Neural cell (in vitro differentiated cells): ENCODE measurements around the gene BCL3. TPM values are rescaled to one million over a fixed set of nuclear protein-coding genes. Genes with fewer than 3 reads are reported as not detected.

ENCODE experiments used
- H2AFZ ChIP-seq: fragments of 200-600, 300-800 bp; sonication (generic), shearing (Covaris generic); 2 replicates; pipeline ENCODE4 v1.6.0; 2014; ENCODE audit warnings: low read depth, mild to moderate bottlenecking, antibody characterized with exemption, low read length, moderate library complexity
- H3F3A ChIP-seq: fragments of 200-600 bp; shearing (Covaris generic); 2 replicates; pipeline ENCODE4 v1.6.1; 2016; ENCODE audit warnings: mild to moderate bottlenecking, moderate library complexity, mixed read lengths, antibody characterized with exemption, low read length; ENCODE audit not compliant: insufficient read depth, poor library complexity, severe bottlenecking
- H3K27ac ChIP-seq: fragments of 200-600, 300-800 bp; sonication (generic), shearing (Covaris generic); 2 replicates; pipeline ENCODE4 v1.5.1; 2014; ENCODE audit warnings: mild to moderate bottlenecking, low read length, moderate library complexity
- H3K27me3 ChIP-seq: fragments of 300-800, 200-600 bp; sonication (generic), shearing (Covaris generic); 2 replicates; pipeline ENCODE4 v1.6.0; 2014; ENCODE audit warnings: mild to moderate bottlenecking, low read depth, low read length, moderate library complexity; ENCODE audit not compliant: insufficient read depth
- H3K36me3 ChIP-seq: fragments of 300-800, 200-600 bp; sonication (generic), shearing (Covaris generic); 2 replicates; pipeline ENCODE4 v1.5.1; 2014; ENCODE audit warnings: mild to moderate bottlenecking, antibody characterized with exemption, low read length, moderate library complexity; ENCODE audit not compliant: insufficient read depth
- H3K4me2 ChIP-seq: fragments of 300-800, 200-600 bp; sonication (generic), shearing (Covaris generic); 2 replicates; pipeline ENCODE4 v1.6.0; 2014; ENCODE audit warnings: mild to moderate bottlenecking, low read length
- H3K4me3 ChIP-seq: fragments of 300-800, 200-600 bp; sonication (generic), shearing (Covaris generic); 2 replicates; pipeline ENCODE4 v1.5.1; 2014; ENCODE audit warnings: mild to moderate bottlenecking, low read length, moderate library complexity
- H3K79me2 ChIP-seq: fragments of 200-600 bp; shearing (Covaris generic); replicated peaks from 2 replicates; pipeline ENCODE4 v1.6.0; 2014; ENCODE audit warnings: mild to moderate bottlenecking, low read length, moderate library complexity; ENCODE audit not compliant: insufficient read depth
- H3K9ac ChIP-seq: fragments of 300-800, 200-600 bp; sonication (generic), shearing (Covaris generic); 2 replicates; pipeline ENCODE4 v1.6.1; 2016; ENCODE audit warnings: mild to moderate bottlenecking, low read length, mixed read lengths
- H3K9me2 ChIP-seq: fragments of 200-600 bp; shearing (Covaris generic); 2 replicates; pipeline ENCODE4 v1.6.1; 2016; ENCODE audit warnings: mild to moderate bottlenecking, low read length, mixed read lengths; ENCODE audit not compliant: insufficient read depth
- H3K9me3 ChIP-seq: fragments of 200-600, 300-800 bp; sonication (generic), shearing (Covaris generic); 2 replicates; pipeline ENCODE4 v1.6.1; 2016; ENCODE audit warnings: mild to moderate bottlenecking, mixed run types, low read length, moderate library complexity, mixed read lengths
- H4K20me1 ChIP-seq: fragments of 200-600 bp; shearing (Covaris generic); 2 replicates; pipeline ENCODE4 v1.6.1; 2016; ENCODE audit warnings: mild to moderate bottlenecking, mixed run types; ENCODE audit not compliant: insufficient read depth
- EP300 ChIP-seq: fragments of 450-650 bp; conservative IDR thresholded peaks from 2 replicates; pipeline ENCODE4 v1.6.1; 2014; ENCODE audit warnings: antibody characterized with exemption, mild to moderate bottlenecking, moderate library complexity; ENCODE audit not compliant: poor library complexity, severe bottlenecking
- EZH2 ChIP-seq: fragments of 200-600, 300-800 bp; shearing (Covaris generic), sonication (generic); IDR thresholded peaks from 2 replicates; pipeline ENCODE4 v1.6.1; 2014; ENCODE audit warnings: antibody characterized with exemption, low read length, borderline replicate concordance, mild to moderate bottlenecking; ENCODE audit not compliant: insufficient read depth, poor library complexity, severe bottlenecking
- MXI1 ChIP-seq: fragments of 450-650 bp; conservative IDR thresholded peaks from 2 replicates; pipeline ENCODE4 v1.6.1; 2014; ENCODE audit warnings: antibody characterized with exemption, mild to moderate bottlenecking; ENCODE audit not compliant: poor library complexity, severe bottlenecking
- POLR2AphosphoS5 ChIP-seq: IDR thresholded peaks from 2 replicates; pipeline ENCODE4 v1.6.1; 2012
- RAD21 ChIP-seq: fragments of 450-650 bp; conservative IDR thresholded peaks from 2 replicates; pipeline ENCODE4 v1.6.1; 2014; ENCODE audit warnings: antibody characterized with exemption, mild to moderate bottlenecking, moderate library complexity
- SMC3 ChIP-seq: fragments of 450-650 bp; conservative IDR thresholded peaks from 2 replicates; pipeline ENCODE4 v1.6.1; 2014; ENCODE audit warnings: antibody characterized with exemption, mild to moderate bottlenecking, moderate library complexity; ENCODE audit not compliant: poor library complexity
- TAF1 ChIP-seq: IDR thresholded peaks from 2 replicates; pipeline ENCODE4 v1.6.1; 2012; ENCODE audit warnings: low read depth
- polyA plus RNA-seq: library from polyadenylated mRNA; depleted of rRNA; stranded (reverse); fragments of >200 nt; gene quantifications from 2 replicates; pipeline ENCODE4 v1.2.3, GENCODE V29; 2014
- TF ChIP-seq, protein P1 (sequence below): IDR thresholded peaks from 2 replicates; pipeline ENCODE4 v1.6.1; 2012; ENCODE audit warnings: borderline replicate concordance
- TF ChIP-seq, protein P2 (sequence below): fragments of 450-650 bp; IDR thresholded peaks from 2 replicates; pipeline ENCODE4 v1.5.1; 2014; ENCODE audit warnings: antibody characterized with exemption, mild to moderate bottlenecking, moderate library complexity; ENCODE audit not compliant: poor library complexity, severe bottlenecking

Gene BCL3
- polyA plus RNA-seq, 1 donor from 2014 or later, result 0.48 TPM

DNA sequence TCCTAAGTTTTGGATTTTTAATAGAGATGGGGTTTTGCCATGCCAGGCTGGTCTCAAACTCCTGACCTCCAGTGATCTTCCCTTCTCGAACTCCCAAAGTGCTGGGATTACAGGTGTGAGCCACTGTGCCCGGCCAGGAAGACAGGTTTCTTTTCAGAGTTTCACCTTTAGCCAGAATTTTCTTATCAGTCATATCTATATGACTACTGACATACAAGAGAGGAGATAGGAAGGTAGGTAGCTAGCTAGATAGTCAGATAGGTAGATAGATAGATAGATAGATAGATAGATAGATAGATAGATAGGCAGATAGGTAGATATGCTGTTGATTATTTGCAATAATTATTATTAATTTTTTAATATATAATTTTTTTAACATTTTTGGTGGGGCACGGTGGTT, 36.8 kb downstream of the BCL3 start:
- no peaks in the 10 kb centered on the region for H3K36me3 ChIP-seq
- H3K4me3 ChIP-seq, result no peak overlapping the region
- H3K4me2 ChIP-seq, result no peak overlapping the region
- H3K27ac ChIP-seq, result no peak overlapping the region
- H3K27me3 ChIP-seq, result no peaks in the 10 kb centered on the region
- no peaks in the 10 kb centered on the region for H3F3A ChIP-seq
- H4K20me1 ChIP-seq, result no peaks in the 10 kb centered on the region
- H3K79me2 ChIP-seq, result no peaks in the 10 kb centered on the region
- TF ChIP-seq SMC3 (no peak), POLR2AphosphoS5 (no peak), MXI1 (no peak), EP300 (no peak), RAD21 (no peak), EZH2 (no peak), TAF1 (no peak)
- TF ChIP-seq, protein P1, sequence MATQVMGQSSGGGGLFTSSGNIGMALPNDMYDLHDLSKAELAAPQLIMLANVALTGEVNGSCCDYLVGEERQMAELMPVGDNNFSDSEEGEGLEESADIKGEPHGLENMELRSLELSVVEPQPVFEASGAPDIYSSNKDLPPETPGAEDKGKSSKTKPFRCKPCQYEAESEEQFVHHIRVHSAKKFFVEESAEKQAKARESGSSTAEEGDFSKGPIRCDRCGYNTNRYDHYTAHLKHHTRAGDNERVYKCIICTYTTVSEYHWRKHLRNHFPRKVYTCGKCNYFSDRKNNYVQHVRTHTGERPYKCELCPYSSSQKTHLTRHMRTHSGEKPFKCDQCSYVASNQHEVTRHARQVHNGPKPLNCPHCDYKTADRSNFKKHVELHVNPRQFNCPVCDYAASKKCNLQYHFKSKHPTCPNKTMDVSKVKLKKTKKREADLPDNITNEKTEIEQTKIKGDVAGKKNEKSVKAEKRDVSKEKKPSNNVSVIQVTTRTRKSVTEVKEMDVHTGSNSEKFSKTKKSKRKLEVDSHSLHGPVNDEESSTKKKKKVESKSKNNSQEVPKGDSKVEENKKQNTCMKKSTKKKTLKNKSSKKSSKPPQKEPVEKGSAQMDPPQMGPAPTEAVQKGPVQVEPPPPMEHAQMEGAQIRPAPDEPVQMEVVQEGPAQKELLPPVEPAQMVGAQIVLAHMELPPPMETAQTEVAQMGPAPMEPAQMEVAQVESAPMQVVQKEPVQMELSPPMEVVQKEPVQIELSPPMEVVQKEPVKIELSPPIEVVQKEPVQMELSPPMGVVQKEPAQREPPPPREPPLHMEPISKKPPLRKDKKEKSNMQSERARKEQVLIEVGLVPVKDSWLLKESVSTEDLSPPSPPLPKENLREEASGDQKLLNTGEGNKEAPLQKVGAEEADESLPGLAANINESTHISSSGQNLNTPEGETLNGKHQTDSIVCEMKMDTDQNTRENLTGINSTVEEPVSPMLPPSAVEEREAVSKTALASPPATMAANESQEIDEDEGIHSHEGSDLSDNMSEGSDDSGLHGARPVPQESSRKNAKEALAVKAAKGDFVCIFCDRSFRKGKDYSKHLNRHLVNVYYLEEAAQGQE, result no peak
- TF ChIP-seq, protein P2, sequence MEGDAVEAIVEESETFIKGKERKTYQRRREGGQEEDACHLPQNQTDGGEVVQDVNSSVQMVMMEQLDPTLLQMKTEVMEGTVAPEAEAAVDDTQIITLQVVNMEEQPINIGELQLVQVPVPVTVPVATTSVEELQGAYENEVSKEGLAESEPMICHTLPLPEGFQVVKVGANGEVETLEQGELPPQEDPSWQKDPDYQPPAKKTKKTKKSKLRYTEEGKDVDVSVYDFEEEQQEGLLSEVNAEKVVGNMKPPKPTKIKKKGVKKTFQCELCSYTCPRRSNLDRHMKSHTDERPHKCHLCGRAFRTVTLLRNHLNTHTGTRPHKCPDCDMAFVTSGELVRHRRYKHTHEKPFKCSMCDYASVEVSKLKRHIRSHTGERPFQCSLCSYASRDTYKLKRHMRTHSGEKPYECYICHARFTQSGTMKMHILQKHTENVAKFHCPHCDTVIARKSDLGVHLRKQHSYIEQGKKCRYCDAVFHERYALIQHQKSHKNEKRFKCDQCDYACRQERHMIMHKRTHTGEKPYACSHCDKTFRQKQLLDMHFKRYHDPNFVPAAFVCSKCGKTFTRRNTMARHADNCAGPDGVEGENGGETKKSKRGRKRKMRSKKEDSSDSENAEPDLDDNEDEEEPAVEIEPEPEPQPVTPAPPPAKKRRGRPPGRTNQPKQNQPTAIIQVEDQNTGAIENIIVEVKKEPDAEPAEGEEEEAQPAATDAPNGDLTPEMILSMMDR, result no peak
- H3K9me2 ChIP-seq, result no peaks in the 10 kb centered on the region
- H2AFZ ChIP-seq, result no peak overlapping the region
- no peak overlapping the region for H3K9ac ChIP-seq
- H3K9me3 ChIP-seq, result no peaks in the 10 kb centered on the region

DNA sequence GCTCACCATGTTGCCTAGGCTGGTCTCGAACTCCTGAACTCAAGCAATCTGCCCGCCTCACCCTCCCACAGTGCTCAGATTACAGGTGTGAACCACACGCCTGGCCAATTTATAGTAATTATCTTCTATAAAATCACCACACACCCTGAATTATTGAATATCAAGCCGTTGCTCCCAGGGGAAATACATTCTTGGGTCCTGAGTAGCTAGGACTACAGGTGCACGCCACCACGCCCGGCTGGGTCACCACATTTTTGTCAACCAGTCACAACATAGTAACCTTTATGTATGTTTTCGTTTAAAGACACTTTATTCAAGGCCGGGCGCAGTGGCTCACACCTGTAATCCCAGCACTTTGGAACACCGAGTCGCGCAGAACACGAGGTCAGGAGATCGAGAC, 37.5 kb downstream of the BCL3 start:
- TF ChIP-seq SMC3, result no peak
- H4K20me1 ChIP-seq, result no peaks in the 10 kb centered on the region
- no peak overlapping the region for H2AFZ ChIP-seq
- no peaks in the 10 kb centered on the region for H3K27me3 ChIP-seq
- H3F3A ChIP-seq, result no peaks in the 10 kb centered on the region
- no peaks in the 10 kb centered on the region for H3K79me2 ChIP-seq
- no peak overlapping the region for H3K27ac ChIP-seq
- H3K4me3 ChIP-seq, result no peak overlapping the region
- no peaks in the 10 kb centered on the region for H3K9me2 ChIP-seq
- no peaks in the 10 kb centered on the region for H3K36me3 ChIP-seq
- H3K4me2 ChIP-seq, result no peak overlapping the region
- no peaks in the 10 kb centered on the region for H3K9me3 ChIP-seq
- H3K9ac ChIP-seq, result no peak overlapping the region

DNA sequence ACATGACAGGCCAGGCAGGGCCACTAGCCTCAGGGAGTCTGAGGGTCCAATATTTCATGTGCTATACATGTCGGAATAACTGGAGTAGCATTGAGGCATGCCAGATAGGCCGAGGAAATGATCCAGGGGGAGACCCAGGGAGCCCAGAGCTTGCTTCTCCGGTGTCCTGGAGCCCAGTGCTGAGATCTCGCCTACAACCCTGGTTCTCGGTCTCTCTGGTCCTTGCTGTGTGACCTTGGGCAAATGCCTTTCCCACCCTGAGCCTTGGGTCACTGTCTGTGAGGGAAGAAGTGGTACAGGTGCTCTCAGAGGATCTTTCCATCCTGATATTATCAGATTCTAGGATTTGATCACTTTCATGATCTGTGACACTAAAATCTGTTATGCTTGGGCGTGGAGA, 40.5 kb downstream of the BCL3 start:
- H3K27me3 ChIP-seq, result no peaks in the 10 kb centered on the region
- no peaks in the 10 kb centered on the region for H3K79me2 ChIP-seq
- no peaks in the 10 kb centered on the region for H3K36me3 ChIP-seq
- H3K4me3 ChIP-seq, result no peak overlapping the region
- no peak overlapping the region for H3K4me2 ChIP-seq
- H3K27ac ChIP-seq, result no peak overlapping the region
- no peak overlapping the region for H2AFZ ChIP-seq
- no peaks in the 10 kb centered on the region for H3F3A ChIP-seq
- H3K9ac ChIP-seq, result no peak overlapping the region
- TF ChIP-seq, protein P1, result no peak
- TF ChIP-seq EZH2 (no peak), POLR2AphosphoS5 (no peak), SMC3 (no peak), RAD21 (no peak), MXI1 (no peak), EP300 (no peak), TAF1 (no peak)
- no peaks in the 10 kb centered on the region for H4K20me1 ChIP-seq
- no peaks in the 10 kb centered on the region for H3K9me2 ChIP-seq
- no peaks in the 10 kb centered on the region for H3K9me3 ChIP-seq
